ENCODE results near the gene PCDH18.

GRCh38 chr4:137514406-137515111, 17.7 kb downstream of the PCDH18 start:
- TF ChIP-seq CTCF (conservative IDR thresholded peaks at IDR 0.05) (no peak), ZFX (IDR thresholded peaks at IDR 0.05) (no peak)
